WERI-Rb-1 (cell line): ENCODE results near the gene CCDC13.

ENCODE experiments used
- DNase-seq: peaks from one replicate; pipeline ENCODE4 v3.0.0-alpha.2; 2020
- H3K27ac ChIP-seq: fragments of 250-450 bp; sonication (Bioruptor Pico); 2 replicates; pipeline ENCODE4 v1.5.1; 2020; ENCODE audit warnings: mild to moderate bottlenecking, moderate library complexity
- H3K27me3 ChIP-seq: fragments of 250-450 bp; sonication (Bioruptor Pico); 2 replicates; pipeline ENCODE4 v1.5.1; 2021; ENCODE audit warnings: mild to moderate bottlenecking, low read depth, moderate library complexity; ENCODE audit not compliant: insufficient read depth, severe bottlenecking
- H3K36me3 ChIP-seq: fragments of 250-450 bp; sonication (Bioruptor Pico); 2 replicates; pipeline ENCODE4 v1.5.1; 2020; ENCODE audit warnings: mild to moderate bottlenecking, moderate library complexity
- H3K4me3 ChIP-seq: 2 replicates; pipeline ENCODE4 v1.5.1; 2011; ENCODE audit warnings: low read depth, mild to moderate bottlenecking, control low read depth, low read length
- H3K9me3 ChIP-seq: fragments of 250-450 bp; sonication (Bioruptor Pico); 2 replicates; pipeline ENCODE4 v1.5.1; 2021; ENCODE audit warnings: mild to moderate bottlenecking, moderate library complexity; ENCODE audit not compliant: severe bottlenecking
- TF ChIP-seq, protein P1 (sequence below): IDR thresholded peaks from 2 replicates; pipeline ENCODE4 v1.5.1; 2011; ENCODE audit warnings: low read depth, mild to moderate bottlenecking, control low read depth, inconsistent platforms, low read length

Gene CCDC13

DNA sequence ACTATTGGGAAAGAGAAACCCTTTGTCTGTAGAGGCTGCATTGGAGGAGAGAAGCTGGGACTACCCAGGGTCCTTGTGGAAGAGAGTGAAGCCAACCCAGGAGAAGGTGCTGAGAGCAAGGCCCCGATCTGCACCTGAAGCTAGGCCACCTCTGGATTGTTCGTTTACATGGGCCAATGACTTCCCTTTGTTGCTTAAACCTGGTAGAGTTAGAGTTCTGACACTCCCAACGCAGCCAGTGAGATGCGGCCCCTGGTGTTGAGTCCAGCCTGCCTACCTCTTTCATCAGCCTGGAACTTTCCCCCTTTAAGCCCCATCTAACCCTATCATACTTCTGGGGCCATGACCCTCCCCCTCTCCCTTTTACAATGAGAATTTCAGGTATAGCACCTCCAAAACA, 30.8 kb downstream of the CCDC13 start:
- no peaks in the 10 kb centered on the region for H3K9me3 ChIP-seq
- TF ChIP-seq, protein P1, sequence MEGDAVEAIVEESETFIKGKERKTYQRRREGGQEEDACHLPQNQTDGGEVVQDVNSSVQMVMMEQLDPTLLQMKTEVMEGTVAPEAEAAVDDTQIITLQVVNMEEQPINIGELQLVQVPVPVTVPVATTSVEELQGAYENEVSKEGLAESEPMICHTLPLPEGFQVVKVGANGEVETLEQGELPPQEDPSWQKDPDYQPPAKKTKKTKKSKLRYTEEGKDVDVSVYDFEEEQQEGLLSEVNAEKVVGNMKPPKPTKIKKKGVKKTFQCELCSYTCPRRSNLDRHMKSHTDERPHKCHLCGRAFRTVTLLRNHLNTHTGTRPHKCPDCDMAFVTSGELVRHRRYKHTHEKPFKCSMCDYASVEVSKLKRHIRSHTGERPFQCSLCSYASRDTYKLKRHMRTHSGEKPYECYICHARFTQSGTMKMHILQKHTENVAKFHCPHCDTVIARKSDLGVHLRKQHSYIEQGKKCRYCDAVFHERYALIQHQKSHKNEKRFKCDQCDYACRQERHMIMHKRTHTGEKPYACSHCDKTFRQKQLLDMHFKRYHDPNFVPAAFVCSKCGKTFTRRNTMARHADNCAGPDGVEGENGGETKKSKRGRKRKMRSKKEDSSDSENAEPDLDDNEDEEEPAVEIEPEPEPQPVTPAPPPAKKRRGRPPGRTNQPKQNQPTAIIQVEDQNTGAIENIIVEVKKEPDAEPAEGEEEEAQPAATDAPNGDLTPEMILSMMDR = no peak
- H3K27ac ChIP-seq = no peak overlapping the region
- no peak overlapping the region for H3K4me3 ChIP-seq
- H3K36me3 ChIP-seq = no peaks in the 10 kb centered on the region
- no peak for DNase-seq
- no peaks in the 10 kb centered on the region for H3K27me3 ChIP-seq

DNA sequence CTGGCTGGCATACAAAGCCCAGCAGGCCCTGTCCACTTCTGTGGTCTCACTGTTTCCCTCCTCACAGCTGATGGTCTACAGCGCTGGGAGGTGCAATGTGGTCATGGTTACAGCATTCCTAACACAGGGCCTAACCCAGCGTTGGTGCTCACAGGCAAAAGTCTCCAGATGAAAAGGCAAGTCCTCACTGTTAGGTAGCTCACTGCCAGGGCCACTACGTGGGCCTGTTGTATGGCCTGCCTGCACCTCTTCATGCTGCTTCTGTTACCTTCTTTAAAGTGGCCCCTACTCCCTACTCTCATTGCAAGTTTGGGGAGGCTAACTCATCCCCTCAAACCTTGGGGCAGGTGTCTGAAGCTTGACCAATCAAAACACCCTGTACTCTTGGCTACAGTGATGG, 31.3 kb downstream of the CCDC13 start:
- Histone ChIP-seq H3K36me3 (no peaks in the 10 kb centered on the region), H3K27me3 (no peaks in the 10 kb centered on the region), H3K9me3 (no peaks in the 10 kb centered on the region), H3K27ac (no peak overlapping the region), H3K4me3 (no peak overlapping the region)
- TF ChIP-seq, protein P1 = no peak
- DNase-seq = no peak

DNA sequence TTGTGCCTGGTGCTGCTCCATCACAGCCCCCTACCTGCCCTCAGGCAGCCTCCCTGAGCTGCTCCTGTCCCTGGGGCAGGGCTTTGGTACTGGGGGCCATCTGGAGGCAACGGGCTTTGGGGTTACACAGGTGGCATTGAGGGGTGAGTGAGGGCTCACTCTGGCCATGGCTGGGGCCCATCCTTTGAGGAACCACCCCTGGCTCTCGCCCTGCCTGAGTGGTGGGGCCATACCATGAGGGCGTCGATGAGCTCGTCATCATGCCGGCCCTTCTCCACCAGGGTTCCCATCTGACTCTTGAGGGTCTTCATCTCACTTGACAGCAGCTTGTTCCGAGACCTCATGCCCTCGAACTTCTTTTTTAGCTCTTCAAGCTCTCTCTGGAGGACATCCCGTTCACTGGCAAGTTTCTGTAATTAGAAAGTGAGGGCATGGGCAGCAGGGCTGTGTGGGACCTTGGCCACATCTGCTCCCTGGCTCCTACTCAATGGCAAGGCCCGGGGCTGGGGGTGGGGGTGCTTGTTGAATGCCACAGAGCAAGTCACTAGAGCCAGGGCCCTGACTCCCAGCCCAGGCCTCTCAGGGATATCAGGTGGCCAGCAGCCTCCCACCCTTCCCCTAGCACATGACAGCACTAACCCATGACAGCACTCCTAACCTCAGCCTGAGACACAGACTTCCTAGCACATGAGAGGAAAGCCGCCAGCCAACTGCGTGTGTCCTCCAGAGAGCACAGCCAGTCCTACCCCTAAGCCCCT, 33.5 kb downstream of the CCDC13 start:
- no peak overlapping the region for H3K4me3 ChIP-seq
- H3K9me3 ChIP-seq = no peaks in the 10 kb centered on the region
- no peaks in the 10 kb centered on the region for H3K36me3 ChIP-seq
- no peaks in the 10 kb centered on the region for H3K27me3 ChIP-seq
- H3K27ac ChIP-seq = no peak overlapping the region
- TF ChIP-seq, protein P1 = no peak
- DNase-seq = no peak

DNA sequence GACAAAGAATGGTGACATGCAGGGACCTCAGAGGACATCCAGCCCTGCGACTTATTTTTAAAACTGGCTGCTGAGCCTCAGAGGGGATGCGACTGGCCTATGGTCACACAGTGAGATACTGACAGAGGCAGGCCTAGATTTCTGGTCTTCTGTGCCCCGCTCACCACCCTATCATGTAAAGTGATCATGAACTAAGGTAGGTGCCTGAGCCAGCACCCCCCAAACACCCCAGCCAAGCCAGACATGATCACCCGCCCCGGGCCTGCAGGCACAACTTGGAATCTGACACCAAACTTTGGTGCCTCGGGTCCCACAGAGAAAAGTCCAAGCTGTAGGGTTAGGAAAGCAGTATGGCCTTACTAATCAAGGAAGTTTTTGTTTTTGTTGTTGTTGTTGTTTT, 36.5 kb downstream of the CCDC13 start:
- Histone ChIP-seq H3K27me3 (no peaks in the 10 kb centered on the region), H3K4me3 (no peak overlapping the region), H3K27ac (no peak overlapping the region), H3K9me3 (peaks cover 4% of the 10 kb centered on the region), H3K36me3 (no peaks in the 10 kb centered on the region)
- TF ChIP-seq, protein P1 = no peak
- no peak for DNase-seq

DNA sequence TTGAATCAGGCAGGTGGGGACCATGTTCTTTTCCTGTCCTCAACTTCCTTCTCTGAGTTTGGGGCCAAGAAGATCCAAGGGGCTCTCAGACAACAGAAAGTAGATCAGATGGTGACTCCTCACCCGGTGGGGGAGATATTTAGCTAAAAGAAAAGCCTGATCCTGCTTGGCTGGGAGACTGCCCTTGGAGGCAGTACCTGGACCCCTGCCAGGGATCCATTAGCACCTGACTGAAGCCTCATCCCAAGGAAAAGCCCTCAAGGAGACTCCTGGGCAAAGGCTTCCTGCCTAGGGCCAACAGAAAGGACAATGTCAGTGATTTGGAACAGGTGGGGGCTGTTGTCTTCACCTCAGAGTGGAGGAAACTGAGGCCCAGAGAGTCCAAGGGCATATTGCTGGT, 37.0 kb downstream of the CCDC13 start:
- no peak for DNase-seq
- Histone ChIP-seq H3K36me3 (no peaks in the 10 kb centered on the region), H3K27me3 (no peaks in the 10 kb centered on the region), H3K27ac (no peak overlapping the region), H3K9me3 (peaks cover 4% of the 10 kb centered on the region), H3K4me3 (no peak overlapping the region)
- TF ChIP-seq, protein P1 = no peak

DNA sequence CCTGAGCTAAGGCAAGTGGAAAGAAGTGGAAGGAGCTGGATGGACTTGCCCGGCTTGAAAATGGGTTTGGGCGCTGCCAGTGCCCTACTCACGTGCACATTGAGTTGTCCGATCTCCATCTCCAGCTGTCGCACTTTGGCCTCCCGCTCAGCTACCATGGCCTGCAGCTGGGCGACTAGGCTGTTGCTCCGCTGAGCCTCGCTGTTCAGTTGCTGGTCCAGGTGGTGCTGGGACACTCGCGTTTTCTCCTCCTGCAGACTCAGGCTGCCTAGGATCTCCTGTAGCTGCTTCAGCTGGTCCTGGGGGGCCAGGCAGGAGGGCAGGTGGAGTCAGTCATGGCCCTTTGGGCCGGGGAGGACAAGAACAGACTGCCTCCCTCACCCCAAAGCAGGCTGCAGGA, 37.4 kb downstream of the CCDC13 start:
- no peak overlapping the region for H3K27ac ChIP-seq
- peaks cover 4% of the 10 kb centered on the region for H3K9me3 ChIP-seq
- no peaks in the 10 kb centered on the region for H3K27me3 ChIP-seq
- no peak for DNase-seq
- H3K36me3 ChIP-seq = no peaks in the 10 kb centered on the region
- H3K4me3 ChIP-seq = no peak overlapping the region
- TF ChIP-seq, protein P1 = no peak
